Endothelial cell of umbilical vein (primary cell): ENCODE results near the gene HOXB2. TPM values are rescaled to one million over a fixed set of nuclear protein-coding genes. Genes with fewer than 3 reads are reported as not detected.

ENCODE experiments used
- BruUV-seq: library from RNA; stranded (reverse); fragments of 400-500 nt; replicated peaks from 2 replicates; lab custom pipeline; 2021; lab: Mats Ljungman, UMichigan
- CTCF ChIA-PET: fragments of 300-600, 350-600 bp; sonication (Branson Sonifier 250); formaldehyde crosslinking; loops from one replicate; lab custom pipeline; 2021; ENCODE audit warnings: antibody characterized with exemption, inconsistent platforms; lab: Charles Lee
- POLR2A ChIA-PET: fragments of 300-600, 350-600 bp; sonication (Branson Sonifier 250); formaldehyde crosslinking; loops from one replicate; lab custom pipeline; 2021; ENCODE audit warnings: antibody characterized with exemption, inconsistent platforms; lab: Charles Lee
- DNase-seq: peaks from one replicate; pipeline ENCODE4 v3.0.0-alpha.2; 2011; ENCODE audit warnings: low read depth, low spot score
- FAIRE-seq: peaks from 2 replicates; lab custom pipeline; 2011; peaks lifted over from hg19 to GRCh38; lab: Jason Lieb, UNC
- H2AFZ ChIP-seq: 2 replicates; pipeline ENCODE4 v1.6.0; 2012; ENCODE audit warnings: low read depth, low read length, control low read depth, inconsistent platforms
- H3K27ac ChIP-seq: 2 replicates; pipeline ENCODE4 v1.5.1; 2011; ENCODE audit warnings: low read depth, mild to moderate bottlenecking, control low read depth, low read length, moderate library complexity; ENCODE audit not compliant: insufficient read depth
- H3K27me3 ChIP-seq, 2 experiments: 2 replicates each; pipeline versions ENCODE4 v1.6.0 to v1.6.1; 2011; ENCODE audit warnings: low read length in 2 of 2, mixed read lengths in 1 of 2; ENCODE audit not compliant: control insufficient read depth in 2 of 2, insufficient read depth in 2 of 2
- H3K36me3 ChIP-seq, 2 experiments: 2 replicates in 1 of 2; 3 replicates in 1 of 2; pipeline ENCODE4 v1.5.1; 2011; ENCODE audit warnings: low read length in 2 of 2, mild to moderate bottlenecking in 1 of 2, moderate library complexity in 1 of 2; ENCODE audit not compliant: control insufficient read depth in 2 of 2, insufficient read depth in 2 of 2; ENCODE audit errors: extremely low read depth in 1 of 2
- H3K4me1 ChIP-seq: 3 replicates; pipeline ENCODE4 v1.5.1; 2011; ENCODE audit warnings: mild to moderate bottlenecking, low read length; ENCODE audit not compliant: control insufficient read depth, insufficient read depth; ENCODE audit errors: extremely low read depth
- H3K4me2 ChIP-seq: 2 replicates; pipeline ENCODE4 v1.6.1; 2011; ENCODE audit warnings: low read length, control low read depth, mixed read lengths; ENCODE audit not compliant: insufficient read depth
- H3K4me3 ChIP-seq, 3 experiments: fragments of 200-600 bp in 1 of 3; sonication (generic), shearing (Covaris generic) in 1 of 3; replicated peaks in 1 of 3; 2 replicates each; pipeline ENCODE4 v1.5.1; 2011 to 2016; ENCODE audit warnings: control low read depth in 3 of 3, low read length in 3 of 3, mild to moderate bottlenecking in 2 of 3, inconsistent platforms in 1 of 3, low read depth in 1 of 3, moderate library complexity in 1 of 3; ENCODE audit not compliant: insufficient read depth in 1 of 3
- H3K79me2 ChIP-seq: 2 replicates; pipeline ENCODE4 v1.6.0; 2012; ENCODE audit warnings: low read length, inconsistent platforms; ENCODE audit not compliant: control insufficient read depth, insufficient read depth
- H3K9ac ChIP-seq: replicated peaks from 2 replicates; pipeline ENCODE3; 2011; ENCODE audit warnings: low read length, control low read depth; ENCODE audit not compliant: insufficient read depth; ENCODE audit errors: extremely low read depth
- H3K9me1 ChIP-seq: replicated peaks from 3 replicates; pipeline ENCODE4 v1.6.0; 2011; ENCODE audit warnings: mild to moderate bottlenecking, low read length; ENCODE audit not compliant: control insufficient read depth, insufficient read depth; ENCODE audit errors: extremely low read depth
- H3K9me3 ChIP-seq: replicated peaks from 2 replicates; pipeline ENCODE4 v1.5.1; 2012; ENCODE audit warnings: low read length, inconsistent platforms; ENCODE audit not compliant: control insufficient read depth, insufficient read depth
- H4K20me1 ChIP-seq: replicated peaks from 2 replicates; pipeline ENCODE3; 2011; ENCODE audit warnings: mild to moderate bottlenecking, low read length; ENCODE audit not compliant: control insufficient read depth, insufficient read depth; ENCODE audit errors: extremely low read depth
- EZH2 ChIP-seq: IDR thresholded peaks from 2 replicates; pipeline ENCODE4 v1.6.1; 2012; ENCODE audit warnings: borderline replicate concordance, low read depth, mild to moderate bottlenecking, moderate library complexity, low read length, inconsistent platforms; ENCODE audit not compliant: severe bottlenecking
- FOS ChIP-seq: IDR thresholded peaks from 2 replicates; pipeline ENCODE4 v1.6.1; 2011; ENCODE audit warnings: mild to moderate bottlenecking, low read length, moderate library complexity, borderline replicate concordance; ENCODE audit not compliant: insufficient read depth
- GATA2 ChIP-seq: IDR thresholded peaks from 2 replicates; pipeline ENCODE4 v1.7.0; 2011; ENCODE audit warnings: low read depth, mild to moderate bottlenecking, moderate library complexity, mixed read lengths, low read length; ENCODE audit not compliant: insufficient read length, insufficient read depth
- JUN ChIP-seq: IDR thresholded peaks from 2 replicates; pipeline ENCODE4 v1.6.1; 2011; ENCODE audit warnings: borderline replicate concordance, low read depth; ENCODE audit not compliant: insufficient read length, insufficient read depth
- MYC ChIP-seq: IDR thresholded peaks from one replicate; pipeline ENCODE4 v1.6.1; 2011; ENCODE audit warnings: mild to moderate bottlenecking, low read depth, low read length
- POLR2A ChIP-seq: IDR thresholded peaks from 2 replicates; pipeline ENCODE4 v1.6.1; 2012; ENCODE audit warnings: low read depth, mild to moderate bottlenecking, control low read depth, low read length
- POLR2AphosphoS5 ChIP-seq: IDR thresholded peaks from 2 replicates; pipeline ENCODE4 v1.6.1; 2012; ENCODE audit warnings: low read depth, mild to moderate bottlenecking, control low read depth, low read length, moderate library complexity; ENCODE audit not compliant: insufficient read depth
- dilution Hi-C: fragments of 300-500 bp; cut with MboI; formaldehyde crosslinking; loops from one replicate; pipeline ENCODE4 v1.15.0; 2019; ENCODE audit warnings: low sequenced_read_pairs; ENCODE audit not compliant: extremely low pct_ligation_motif_present
- intact Hi-C: fragments of 100-400 bp; cut with micrococcal nuclease; formaldehyde crosslinking; loops from one replicate; pipeline ENCODE4 v1.10.0; 2022
- polyA plus RNA-seq, 4 experiments: library from polyadenylated mRNA; depleted of rRNA in 3 of 4; stranded (reverse) in 3 of 4; unstranded in 1 of 4; fragments of >200 nt; gene quantifications; 2 replicates each; pipeline versions ENCODE4 v1.2.1 to v1.2.3, GENCODE V29; 2011 to 2012; ENCODE audit warnings: missing spikeins in 1 of 4
- total RNA-seq: library from RNA; stranded (reverse); gene quantifications from 2 replicates; pipeline ENCODE4 v1.2.3, GENCODE V29; 2021
- TF ChIP-seq, protein P1 (sequence below): IDR thresholded peaks from 2 replicates; pipeline ENCODE4 v1.6.1; 2011; ENCODE audit not compliant: insufficient read depth, insufficient read length
- TF ChIP-seq, protein P2 (sequence below), 2 donors: IDR thresholded peaks; 1 replicate in 1 of 2; 2 replicates in 1 of 2; pipeline ENCODE4 v1.5.1; 2011; ENCODE audit warnings: low read length in 2 of 2, mild to moderate bottlenecking in 2 of 2, moderate library complexity in 2 of 2, control low read depth in 1 of 2, inconsistent platforms in 1 of 2, low read depth in 1 of 2; ENCODE audit not compliant: insufficient read depth in 1 of 2; ENCODE audit errors: extremely low read depth in 1 of 2

Gene HOXB2
- total and polyA plus RNA-seq, 2 donors (not counting 3 experiments of a cell fraction or from before 2014, with no cell fraction given), result 14.1 to 23.3 TPM

DNA sequence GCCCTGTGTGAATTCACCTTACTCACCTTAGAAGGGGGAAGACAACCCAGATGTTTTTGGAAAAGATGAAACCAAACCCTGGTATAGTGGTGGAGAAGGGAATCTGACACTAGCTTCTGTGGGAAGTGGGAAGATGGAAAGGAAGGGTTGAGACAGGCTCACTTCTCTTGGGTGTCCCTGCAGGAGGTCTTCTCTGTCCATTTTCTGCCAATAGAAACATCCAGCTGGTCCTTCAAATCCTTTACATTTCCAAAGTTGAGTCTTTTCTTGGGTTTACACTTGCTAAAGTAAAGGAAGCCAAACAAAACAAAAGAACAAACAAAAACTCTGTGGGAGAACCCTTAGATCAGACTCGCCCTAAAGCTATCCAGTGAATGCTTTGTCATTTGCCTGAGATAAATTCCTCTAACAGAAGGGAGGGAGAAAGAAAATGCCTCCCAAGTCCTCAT lies 24.3 kb downstream of the HOXB2 start:
- no peak for FAIRE-seq
- no peak for TF ChIP-seq JUN
- TF ChIP-seq POLR2A, result no peak
- TF ChIP-seq MYC, result no peak
- TF ChIP-seq FOS, result no peak
- TF ChIP-seq, protein P1, sequence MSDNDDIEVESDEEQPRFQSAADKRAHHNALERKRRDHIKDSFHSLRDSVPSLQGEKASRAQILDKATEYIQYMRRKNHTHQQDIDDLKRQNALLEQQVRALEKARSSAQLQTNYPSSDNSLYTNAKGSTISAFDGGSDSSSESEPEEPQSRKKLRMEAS, result no peak
- no peak for TF ChIP-seq GATA2
- TF ChIP-seq EZH2, result no peak
- TF ChIP-seq, protein P2, sequence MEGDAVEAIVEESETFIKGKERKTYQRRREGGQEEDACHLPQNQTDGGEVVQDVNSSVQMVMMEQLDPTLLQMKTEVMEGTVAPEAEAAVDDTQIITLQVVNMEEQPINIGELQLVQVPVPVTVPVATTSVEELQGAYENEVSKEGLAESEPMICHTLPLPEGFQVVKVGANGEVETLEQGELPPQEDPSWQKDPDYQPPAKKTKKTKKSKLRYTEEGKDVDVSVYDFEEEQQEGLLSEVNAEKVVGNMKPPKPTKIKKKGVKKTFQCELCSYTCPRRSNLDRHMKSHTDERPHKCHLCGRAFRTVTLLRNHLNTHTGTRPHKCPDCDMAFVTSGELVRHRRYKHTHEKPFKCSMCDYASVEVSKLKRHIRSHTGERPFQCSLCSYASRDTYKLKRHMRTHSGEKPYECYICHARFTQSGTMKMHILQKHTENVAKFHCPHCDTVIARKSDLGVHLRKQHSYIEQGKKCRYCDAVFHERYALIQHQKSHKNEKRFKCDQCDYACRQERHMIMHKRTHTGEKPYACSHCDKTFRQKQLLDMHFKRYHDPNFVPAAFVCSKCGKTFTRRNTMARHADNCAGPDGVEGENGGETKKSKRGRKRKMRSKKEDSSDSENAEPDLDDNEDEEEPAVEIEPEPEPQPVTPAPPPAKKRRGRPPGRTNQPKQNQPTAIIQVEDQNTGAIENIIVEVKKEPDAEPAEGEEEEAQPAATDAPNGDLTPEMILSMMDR (IDR thresholded peaks at IDR 0.05; ENCODE audit: extremely low read depth in 1 of 2, insufficient read depth in 1 of 2, low read depth in 1 of 2, low read length in 2 of 2), result no peak
- no peak for TF ChIP-seq POLR2AphosphoS5
- BruUV-seq, result no TSS peak
- Histone ChIP-seq H3K9me1 (no peaks in the 10 kb centered on the region), H2AFZ (no peak overlapping the region), H4K20me1 (no peaks in the 10 kb centered on the region), H3K27me3 (peaks cover 27 to 35% of the 10 kb centered on the region in 2 experiments), H3K27ac (no peak overlapping the region), H3K9ac (no peak overlapping the region), H3K4me1 (no peaks in the 10 kb centered on the region), H3K36me3 (no peaks in the 10 kb centered on the region), H3K9me3 (no peaks in the 10 kb centered on the region), H3K4me2 (no peak overlapping the region), H3K79me2 (no peaks in the 10 kb centered on the region), H3K4me3 (no peak overlapping the region)
- no peak for DNase-seq
- CTCF ChIA-PET, result interaction anchor here (0.9 to 1.5 kb wide), 4 partner anchors 8 to 16 kb away, joined by 3 to 5 read pairs (median 4); no protein-coding TSS in a partner anchor
- dilution Hi-C loops, result no loop called here
- POLR2A ChIA-PET, result no interaction called here
- intact Hi-C loops, result no loop called here
